ENCODE data around the gene COMMD2.

GRCh38 chr3:149763565-149764195 is 11.4 kb upstream of the COMMD2 start:
- no peak for TF ChIP-seq POLR2A (IDR thresholded peaks at IDR 0.05)
- TF ChIP-seq CTCF (IDR thresholded peaks at IDR 0.05): no peak

All from lower leg skin (tissue), 3 donors.